Naive thymus-derived CD4-positive, alpha-beta T cell (primary cell): ENCODE results near the gene TEAD4. TPM values are rescaled to one million over a fixed set of nuclear protein-coding genes. Genes with fewer than 3 reads are reported as not detected.

Experiments
- ATAC-seq: fragments of 150-1000 bp; cut with Tn5 transposase; 2 replicates; pipeline ENCODE4 v1.10.0; 2021; ENCODE audit warnings: mild to moderate bottlenecking, moderate library complexity
- CTCF ChIA-PET: fragments of 350-600 bp; sonication (Branson Sonifier 250); formaldehyde crosslinking; loops from one replicate; lab custom pipeline; 2021; ENCODE audit warnings: antibody characterized with exemption; lab: Charles Lee
- POLR2A ChIA-PET: fragments of 350-600 bp; sonication (Branson Sonifier 250); formaldehyde crosslinking; loops from one replicate; lab custom pipeline; 2021; ENCODE audit warnings: antibody characterized with exemption, inconsistent platforms; lab: Charles Lee
- DNase-seq, 9 donors: peaks; one replicate each; pipeline versions ENCODE4 v3.0.0 to v3.0.0-alpha.2; 2020 to 2022; ENCODE audit warnings: mixed read lengths in 1 of 9
- H3K27ac ChIP-seq: one replicate; pipeline ENCODE4 v1.7.0; 2013; ENCODE audit warnings: mild to moderate bottlenecking, low read depth, low read length, moderate library complexity
- H3K27me3 ChIP-seq, 2 donors: one replicate each; pipeline ENCODE4 v1.7.0; 2013; ENCODE audit warnings: low read length in 2 of 2, mild to moderate bottlenecking in 2 of 2, moderate library complexity in 2 of 2; ENCODE audit not compliant: control insufficient read depth in 2 of 2, insufficient read depth in 2 of 2
- H3K36me3 ChIP-seq, 3 experiments: 1 replicate in 2 of 3; 2 replicates in 1 of 3; pipeline ENCODE4 v1.7.0; 2013; ENCODE audit warnings: low read length in 3 of 3, mild to moderate bottlenecking in 3 of 3, moderate library complexity in 1 of 3; ENCODE audit not compliant: insufficient read depth in 3 of 3, control insufficient read depth in 2 of 3
- H3K4me1 ChIP-seq, 2 donors: one replicate each; pipeline ENCODE4 v1.7.0; 2013; ENCODE audit warnings: low read length in 2 of 2, mild to moderate bottlenecking in 2 of 2, moderate library complexity in 1 of 2; ENCODE audit not compliant: control insufficient read depth in 2 of 2, insufficient read depth in 2 of 2
- H3K4me3 ChIP-seq: 2 replicates; pipeline ENCODE4 v1.7.0; 2013; ENCODE audit warnings: mild to moderate bottlenecking, low read length
- H3K9me3 ChIP-seq, 3 experiments: 1 replicate in 2 of 3; 2 replicates in 1 of 3; pipeline ENCODE4 v1.7.0; 2013; ENCODE audit warnings: low read length in 3 of 3; ENCODE audit not compliant: control insufficient read depth in 2 of 3
- H3K27ac Mint-ChIP-seq, 9 donors: one replicate each; pipeline ENCODE4 v1.8.0; 2020 to 2022; ENCODE audit warnings: mixed read lengths in 9 of 9, mild to moderate bottlenecking in 8 of 9, moderate library complexity in 5 of 9, inconsistent platforms in 2 of 9
- H3K27me3 Mint-ChIP-seq, 5 donors: one replicate each; pipeline ENCODE4 v1.8.0; 2021 to 2022; ENCODE audit warnings: mixed read lengths in 5 of 5, mild to moderate bottlenecking in 1 of 5
- H3K36me3 Mint-ChIP-seq, 5 donors: one replicate each; pipeline ENCODE4 v1.8.0; 2020 to 2022; ENCODE audit warnings: mixed read lengths in 5 of 5, mild to moderate bottlenecking in 3 of 5, inconsistent platforms in 1 of 5
- H3K4me1 Mint-ChIP-seq, 7 donors: one replicate each; pipeline ENCODE4 v1.8.0; 2020 to 2022; ENCODE audit warnings: mixed read lengths in 7 of 7, mild to moderate bottlenecking in 3 of 7, inconsistent platforms in 1 of 7
- H3K4me3 Mint-ChIP-seq, 10 donors: one replicate each; pipeline ENCODE4 v1.8.0; 2020 to 2022; ENCODE audit warnings: mild to moderate bottlenecking in 10 of 10, mixed read lengths in 10 of 10, moderate library complexity in 6 of 10, inconsistent platforms in 2 of 10
- H3K9me3 Mint-ChIP-seq, 11 donors: one replicate each; pipeline ENCODE4 v1.8.0; 2020 to 2022; ENCODE audit warnings: mixed read lengths in 11 of 11, mild to moderate bottlenecking in 4 of 11, inconsistent platforms in 1 of 11, moderate library complexity in 1 of 11
- intact Hi-C, 2 donors: fragments of 100-400 bp; cut with micrococcal nuclease; formaldehyde crosslinking; loops; one replicate each; pipeline ENCODE4 v1.15.1; 2023
- polyA plus RNA-seq, 2 donors: library from polyadenylated mRNA; unstranded; fragments of 300-500 nt; fragmentation: Illumina TruSeq; gene quantifications; one replicate each; pipeline ENCODE4 v1.2.3, GENCODE V29; 2021
- total RNA-seq, 6 experiments: library from RNA in 5 of 6; stranded (reverse) in 5 of 6; gene quantifications; 1 replicate in 5 of 6; 2 replicates in 1 of 6; pipeline ENCODE4 v1.2.3 and lab custom pipeline; 2021 to 2026

The TEAD4 gene
- total and polyA plus RNA-seq, 7 experiments from 2014 or later: 1.8 TPM; not detected in 6

DNA sequence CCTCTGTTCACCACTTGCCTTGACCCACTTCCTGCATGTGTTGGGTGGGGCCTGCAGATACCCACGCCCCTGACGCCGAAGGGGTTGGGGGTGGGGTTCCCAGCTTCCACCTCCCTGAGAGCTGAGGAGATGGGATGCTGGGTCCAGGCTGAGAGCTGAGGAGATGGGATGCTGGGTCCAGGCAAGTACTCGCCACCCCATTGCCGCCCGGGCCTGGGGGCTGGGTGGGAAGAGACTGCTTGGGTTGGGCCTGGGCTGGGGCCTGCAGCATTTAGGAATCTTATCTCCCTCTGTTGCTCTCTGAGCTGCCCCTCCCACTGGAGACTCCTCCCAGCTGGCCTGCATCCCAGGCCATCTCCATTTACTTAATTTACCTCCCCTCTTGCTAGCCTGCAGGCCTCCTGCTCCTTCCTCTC is 17.4 kb downstream of the TEAD4 start:
- Histone ChIP-seq H3K36me3 (no peaks in the 10 kb centered on the region), H3K4me1 (no peaks in the 10 kb centered on the region), H3K4me3 (no peak overlapping the region), H3K9me3 (no peaks in the 10 kb centered on the region), H3K27ac (no peak overlapping the region), H3K27me3 (no peaks in the 10 kb centered on the region)
- ATAC-seq (no peak), DNase-seq (no peak)
- Mint-ChIP-seq H3K4me3 (no peak overlapping the region), H3K27ac (no peak overlapping the region), H3K9me3 (no peaks in the 10 kb centered on the region), H3K27me3 (peaks cover 0 to 12% (median 0%) of the 10 kb centered on the region in 5 donors), H3K36me3 (no peaks in the 10 kb centered on the region), H3K4me1 (no peaks in the 10 kb centered on the region)
- POLR2A ChIA-PET: no interaction called here
- CTCF ChIA-PET: no interaction called here
- intact Hi-C loops: no loop called here

DNA sequence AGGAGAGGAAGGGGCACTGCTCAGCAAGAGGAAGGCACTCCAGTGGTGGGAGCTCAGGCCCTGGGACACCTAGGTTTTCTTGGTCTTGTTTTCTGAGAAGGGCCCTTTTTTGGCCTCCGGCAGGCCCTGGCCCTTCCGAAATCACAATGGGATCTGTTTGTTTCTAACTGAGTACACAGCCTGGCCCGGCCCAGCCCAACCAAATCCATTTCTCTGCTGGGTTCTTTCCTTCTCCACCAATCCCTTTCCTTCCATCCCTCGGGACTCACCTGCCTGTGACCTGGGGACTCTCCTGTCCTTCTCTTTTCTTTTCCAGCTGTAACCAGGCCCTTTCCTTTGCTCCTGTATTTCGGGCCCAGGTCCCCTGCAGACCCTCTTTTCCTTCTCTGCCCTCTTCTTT is 18.6 kb downstream of the TEAD4 start:
- Mint-ChIP-seq H3K4me1 (no peaks in the 10 kb centered on the region), H3K9me3 (no peaks in the 10 kb centered on the region), H3K36me3 (no peaks in the 10 kb centered on the region), H3K27ac (no peak overlapping the region), H3K4me3 (no peak overlapping the region), H3K27me3 (peaks cover 0 to 12% (median 0%) of the 10 kb centered on the region in 5 donors)
- POLR2A ChIA-PET: no interaction called here
- CTCF ChIA-PET: no interaction called here
- Histone ChIP-seq H3K4me1 (no peaks in the 10 kb centered on the region), H3K27me3 (no peaks in the 10 kb centered on the region), H3K9me3 (no peaks in the 10 kb centered on the region), H3K27ac (no peak overlapping the region), H3K36me3 (no peaks in the 10 kb centered on the region), H3K4me3 (no peak overlapping the region)
- DNase-seq: no peak
- intact Hi-C loops: no loop called here
- ATAC-seq: no peak

DNA sequence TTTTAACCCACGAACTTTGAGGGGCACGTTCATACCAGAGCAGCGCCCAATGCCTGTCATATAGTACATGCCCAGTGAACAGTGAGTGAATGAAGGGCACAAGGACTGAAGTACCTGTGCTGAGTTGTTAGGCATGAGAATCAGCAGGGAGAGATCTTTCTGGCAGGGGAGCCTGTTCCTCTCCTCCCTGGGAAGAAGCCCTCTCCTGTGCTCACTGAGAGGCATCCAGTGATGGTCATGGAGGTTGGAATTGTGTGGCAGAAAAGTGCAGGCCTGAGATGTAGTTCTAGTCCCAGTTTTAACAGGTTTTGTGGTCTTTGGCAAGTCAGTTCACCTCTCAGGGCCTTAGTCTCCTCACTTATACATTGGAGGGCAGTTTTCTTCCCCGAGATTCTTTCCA is 20.6 kb downstream of the TEAD4 start:
- Mint-ChIP-seq H3K4me1 (peaks cover 0 to 2% (median 0%) of the 10 kb centered on the region in 7 donors), H3K27me3 (peaks cover 0 to 10% (median 0%) of the 10 kb centered on the region in 5 donors), H3K27ac (no peak overlapping the region), H3K36me3 (no peaks in the 10 kb centered on the region), H3K9me3 (no peaks in the 10 kb centered on the region), H3K4me3 (no peak overlapping the region)
- H3K27ac ChIP-seq: no peak overlapping the region
- no peaks in the 10 kb centered on the region for H3K36me3 ChIP-seq
- no peaks in the 10 kb centered on the region for H3K4me1 ChIP-seq
- H3K27me3 ChIP-seq: no peaks in the 10 kb centered on the region
- DNase-seq (no peak), ATAC-seq (no peak)
- ChIA-PET POLR2A (no interaction called here), CTCF (no interaction called here)
- H3K9me3 ChIP-seq: no peaks in the 10 kb centered on the region
- intact Hi-C loops: no loop called here
- H3K4me3 ChIP-seq: no peak overlapping the region

DNA sequence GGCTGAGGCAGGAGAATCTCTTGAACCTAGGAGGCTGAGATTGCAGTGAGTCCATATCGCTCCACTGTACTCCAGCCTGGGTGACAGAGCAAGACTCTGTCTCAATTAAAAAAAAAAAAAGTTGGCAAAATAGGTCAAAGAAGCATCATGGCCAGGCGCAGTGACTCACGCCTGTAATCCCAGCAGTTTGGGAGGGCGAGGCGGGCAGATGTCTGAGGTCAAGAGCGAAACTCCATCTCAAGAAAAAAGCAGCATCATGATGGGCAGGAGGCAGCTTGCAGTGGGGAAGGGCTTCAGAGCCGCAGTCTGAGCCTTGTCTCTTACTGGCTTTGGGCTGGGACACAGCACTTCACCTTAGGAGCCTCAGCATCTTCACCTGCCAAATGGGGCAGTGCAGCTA is 21.4 kb downstream of the TEAD4 start:
- Mint-ChIP-seq H3K9me3 (no peaks in the 10 kb centered on the region), H3K4me3 (no peak overlapping the region), H3K27me3 (peaks cover 0 to 9% (median 0%) of the 10 kb centered on the region in 5 donors), H3K4me1 (peaks cover 0 to 2% (median 0%) of the 10 kb centered on the region in 7 donors), H3K36me3 (no peaks in the 10 kb centered on the region), H3K27ac (no peak overlapping the region)
- ChIA-PET POLR2A (no interaction called here), CTCF (no interaction called here)
- H3K9me3 ChIP-seq: no peaks in the 10 kb centered on the region
- intact Hi-C loops: no loop called here
- no peaks in the 10 kb centered on the region for H3K4me1 ChIP-seq
- no peaks in the 10 kb centered on the region for H3K36me3 ChIP-seq
- no peak overlapping the region for H3K4me3 ChIP-seq
- DNase-seq (no peak), ATAC-seq (no peak)
- no peak overlapping the region for H3K27ac ChIP-seq
- H3K27me3 ChIP-seq: no peaks in the 10 kb centered on the region

DNA sequence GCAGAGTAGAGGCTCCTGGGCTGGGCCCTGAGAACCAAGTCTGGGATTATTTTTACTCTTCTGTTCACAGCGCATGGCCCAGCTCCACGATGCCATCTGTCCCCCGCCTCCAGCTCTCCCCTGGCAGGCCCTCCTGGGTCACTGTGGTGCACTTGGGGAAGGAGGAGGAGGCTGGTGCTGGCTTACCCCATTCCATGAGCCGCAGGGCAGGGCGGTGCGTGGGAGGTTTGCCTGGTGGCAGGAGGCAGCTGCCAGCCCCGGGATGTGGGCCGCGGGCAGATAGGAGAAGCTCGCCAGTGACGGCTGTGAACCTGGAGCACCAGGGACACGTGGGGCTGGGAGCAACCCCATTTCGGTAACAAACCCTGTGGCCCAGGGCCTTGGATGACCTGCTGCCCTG is 23.2 kb downstream of the TEAD4 start:
- peaks cover 0 to 3% (median 0%) of the 10 kb centered on the region in 5 donors for H3K27me3 Mint-ChIP-seq
- Histone ChIP-seq H3K9me3 (no peaks in the 10 kb centered on the region), H3K4me3 (no peak overlapping the region), H3K27ac (no peak overlapping the region), H3K27me3 (no peaks in the 10 kb centered on the region), H3K36me3 (no peaks in the 10 kb centered on the region), H3K4me1 (no peaks in the 10 kb centered on the region)
- no peak for ATAC-seq
- peaks cover 0 to 5% (median 0%) of the 10 kb centered on the region in 5 donors for H3K36me3 Mint-ChIP-seq
- no peak overlapping the region for H3K27ac Mint-ChIP-seq
- H3K9me3 Mint-ChIP-seq: peaks cover 0 to 6% (median 0%) of the 10 kb centered on the region in 11 donors
- ChIA-PET POLR2A (interaction anchor here (0.6 kb wide), 1 partner anchor 97 kb away, joined by 3 read pairs; no protein-coding TSS in a partner anchor), CTCF (no interaction called here)
- no peak overlapping the region for H3K4me3 Mint-ChIP-seq
- H3K4me1 Mint-ChIP-seq: peaks cover 0 to 2% (median 0%) of the 10 kb centered on the region in 7 donors
- DNase-seq: no peak
- intact Hi-C loops: no loop called here

DNA sequence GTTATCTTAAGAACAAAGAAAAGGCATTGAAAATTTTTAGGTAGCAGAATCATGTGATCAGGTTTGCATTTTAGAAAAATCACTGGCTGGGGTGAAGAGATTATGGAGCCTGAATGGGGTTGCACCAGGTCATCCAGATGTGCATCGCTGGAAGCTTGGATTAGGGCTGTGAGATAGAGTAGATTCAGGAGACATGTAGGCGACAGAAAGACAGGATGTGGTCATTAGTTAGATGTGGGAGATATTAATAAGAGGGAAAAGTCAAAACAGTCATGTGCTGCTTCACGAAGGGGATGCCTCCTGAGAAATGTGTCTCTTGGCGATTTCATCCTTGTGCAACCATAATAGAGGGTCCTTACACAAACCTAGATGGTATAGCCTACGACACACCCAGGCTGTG is 25.1 kb downstream of the TEAD4 start:
- ATAC-seq (no peak), DNase-seq (no peak)
- ChIA-PET CTCF (no interaction called here), POLR2A (no interaction called here)
- H3K4me1 ChIP-seq: no peaks in the 10 kb centered on the region
- H3K4me3 ChIP-seq: no peak overlapping the region
- Mint-ChIP-seq H3K4me1 (peaks cover 0 to 2% (median 0%) of the 10 kb centered on the region in 7 donors), H3K36me3 (peaks cover 0 to 5% (median 0%) of the 10 kb centered on the region in 5 donors), H3K4me3 (no peak overlapping the region), H3K27me3 (peaks cover 0 to 3% (median 0%) of the 10 kb centered on the region in 5 donors), H3K9me3 (peaks cover 0 to 14% (median 0%) of the 10 kb centered on the region in 11 donors), H3K27ac (no peak overlapping the region)
- H3K27me3 ChIP-seq: no peaks in the 10 kb centered on the region
- no peaks in the 10 kb centered on the region for H3K9me3 ChIP-seq
- no peak overlapping the region for H3K27ac ChIP-seq
- no peaks in the 10 kb centered on the region for H3K36me3 ChIP-seq
- intact Hi-C loops: no loop called here

DNA sequence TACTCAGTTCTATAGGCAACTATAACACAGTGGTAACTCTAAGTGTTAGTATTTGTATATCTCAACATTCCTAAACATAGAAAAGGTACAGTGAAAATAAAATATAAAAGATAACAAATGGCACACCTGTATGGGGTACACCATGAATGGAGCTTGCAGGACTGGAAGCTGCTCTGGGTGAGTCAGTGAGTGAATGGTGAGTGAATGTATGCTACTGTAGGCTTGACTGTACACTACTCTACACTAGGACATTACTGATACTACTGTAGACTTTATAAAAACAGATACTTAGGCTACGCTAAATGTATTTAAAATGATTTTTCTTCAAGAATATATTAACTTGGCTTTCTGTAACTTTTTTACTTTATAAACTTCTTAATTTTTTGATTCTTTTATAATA is 25.5 kb downstream of the TEAD4 start:
- Histone ChIP-seq H3K36me3 (no peaks in the 10 kb centered on the region), H3K4me3 (no peak overlapping the region), H3K9me3 (peaks cover 0 to 1% (median 0%) of the 10 kb centered on the region in 3 experiments), H3K4me1 (no peaks in the 10 kb centered on the region), H3K27ac (no peak overlapping the region), H3K27me3 (no peaks in the 10 kb centered on the region)
- peaks cover 0 to 5% (median 0%) of the 10 kb centered on the region in 5 donors for H3K36me3 Mint-ChIP-seq
- H3K4me3 Mint-ChIP-seq: no peak overlapping the region
- ChIA-PET POLR2A (no interaction called here), CTCF (no interaction called here)
- intact Hi-C loops: no loop called here
- peaks cover 0 to 3% (median 0%) of the 10 kb centered on the region in 5 donors for H3K27me3 Mint-ChIP-seq
- no peak overlapping the region for H3K27ac Mint-ChIP-seq
- DNase-seq: no peak
- no peak for ATAC-seq
- H3K9me3 Mint-ChIP-seq: peaks cover 0 to 18% (median 3%) of the 10 kb centered on the region in 11 donors
- H3K4me1 Mint-ChIP-seq: peaks cover 0 to 2% (median 0%) of the 10 kb centered on the region in 7 donors
